A549 (cell line): ENCODE data around the gene YKT6.

Source experiments
- CEBPB ChIP-seq, 2 experiments: fragments of >200 bp in 1 of 2; sonication (Bioruptor Twin) in 1 of 2; formaldehyde crosslinking in 1 of 2; IDR thresholded peaks; 2 replicates each; pipeline ENCODE4 v1.6.1; 2012 to 2016
- EP300 ChIP-seq, 2 experiments: fragments of >200 bp; sonication (Bioruptor Twin); formaldehyde crosslinking; IDR thresholded peaks; 2 replicates in 1 of 2; 3 replicates in 1 of 2; pipeline ENCODE4 v1.6.1; 2016 to 2017
- FOSL2 ChIP-seq, 2 experiments: fragments of 450-650 bp in 1 of 2; fragments of >200 bp in 1 of 2; sonication (Bioruptor Twin) in 1 of 2; formaldehyde crosslinking; IDR thresholded peaks; 2 replicates each; pipeline versions ENCODE4 v1.5.0 to v1.6.1; 2016 to 2020; ENCODE audit warnings: mild to moderate bottlenecking in 1 of 2, moderate library complexity in 1 of 2
- JUNB ChIP-seq: fragments of >200 bp; sonication (Bioruptor Twin); formaldehyde crosslinking; IDR thresholded peaks from 2 replicates; pipeline ENCODE4 v1.6.1; 2016
- KDM1A ChIP-seq: fragments of 200-600 bp; sonication (generic); IDR thresholded peaks from 2 replicates; pipeline ENCODE4 v1.6.1; 2016; ENCODE audit warnings: low read depth, mild to moderate bottlenecking
- MAFK ChIP-seq: fragments of 450-650 bp; IDR thresholded peaks from 2 replicates; pipeline ENCODE4 v1.6.1; 2014; ENCODE audit not compliant: partially characterized antibody
- POLR2A ChIP-seq: IDR thresholded peaks from 2 replicates; pipeline ENCODE4 v1.6.1; 2012; ENCODE audit warnings: mild to moderate bottlenecking, low read length
- RAD21 ChIP-seq, 2 experiments: fragments of >200 bp in 1 of 2; sonication (Bioruptor Twin) in 1 of 2; formaldehyde crosslinking in 1 of 2; IDR thresholded peaks in 1 of 2; conservative IDR thresholded peaks in 1 of 2; 2 replicates in 1 of 2; 3 replicates in 1 of 2; pipeline ENCODE4 v1.6.1; 2012 to 2018; ENCODE audit warnings: inconsistent platforms in 1 of 2
- SMC3 ChIP-seq: fragments of >200 bp; sonication (Bioruptor Twin); formaldehyde crosslinking; IDR thresholded peaks from 3 replicates; pipeline ENCODE4 v1.6.1; 2018; ENCODE audit warnings: inconsistent platforms
- SREBF2 ChIP-seq: fragments of 450-650 bp; IDR thresholded peaks from 2 replicates; pipeline ENCODE4 v1.6.1; 2014; ENCODE audit warnings: mild to moderate bottlenecking, moderate library complexity
- ZC3H11A ChIP-seq: fragments of 450-650 bp; IDR thresholded peaks from 2 replicates; pipeline ENCODE4 v1.6.1; 2014; ENCODE audit warnings: antibody characterized with exemption, mild to moderate bottlenecking
- TF ChIP-seq, protein P1 (sequence below): fragments of >200 bp; sonication (Bioruptor Twin); formaldehyde crosslinking; IDR thresholded peaks from 3 replicates; pipeline ENCODE4 v1.5.1; 2016
- TF ChIP-seq, protein P2 (sequence below): fragments of 150-350 bp; IDR thresholded peaks from 2 replicates; pipeline ENCODE4 v1.6.1; 2014; ENCODE audit warnings: low read depth, mild to moderate bottlenecking, low read length
- TF ChIP-seq, protein P3 (sequence below): fragments of 200-600 bp; sonication (generic); IDR thresholded peaks from 2 replicates; pipeline ENCODE4 v1.6.1; 2016; ENCODE audit warnings: antibody characterized with exemption, mild to moderate bottlenecking, moderate library complexity

- TF ChIP-seq CEBPB (IDR thresholded peaks at IDR 0.05) = no peak
- TF ChIP-seq FOSL2 (IDR thresholded peaks at IDR 0.05) = no peak
- no peak for TF ChIP-seq FOSL2 (CRISPR knock-in tag; IDR thresholded peaks at IDR 0.05)
- TF ChIP-seq JUNB = no peak
- TF ChIP-seq KDM1A = no peak
- TF ChIP-seq POLR2A = no peak
- TF ChIP-seq, protein P1, sequence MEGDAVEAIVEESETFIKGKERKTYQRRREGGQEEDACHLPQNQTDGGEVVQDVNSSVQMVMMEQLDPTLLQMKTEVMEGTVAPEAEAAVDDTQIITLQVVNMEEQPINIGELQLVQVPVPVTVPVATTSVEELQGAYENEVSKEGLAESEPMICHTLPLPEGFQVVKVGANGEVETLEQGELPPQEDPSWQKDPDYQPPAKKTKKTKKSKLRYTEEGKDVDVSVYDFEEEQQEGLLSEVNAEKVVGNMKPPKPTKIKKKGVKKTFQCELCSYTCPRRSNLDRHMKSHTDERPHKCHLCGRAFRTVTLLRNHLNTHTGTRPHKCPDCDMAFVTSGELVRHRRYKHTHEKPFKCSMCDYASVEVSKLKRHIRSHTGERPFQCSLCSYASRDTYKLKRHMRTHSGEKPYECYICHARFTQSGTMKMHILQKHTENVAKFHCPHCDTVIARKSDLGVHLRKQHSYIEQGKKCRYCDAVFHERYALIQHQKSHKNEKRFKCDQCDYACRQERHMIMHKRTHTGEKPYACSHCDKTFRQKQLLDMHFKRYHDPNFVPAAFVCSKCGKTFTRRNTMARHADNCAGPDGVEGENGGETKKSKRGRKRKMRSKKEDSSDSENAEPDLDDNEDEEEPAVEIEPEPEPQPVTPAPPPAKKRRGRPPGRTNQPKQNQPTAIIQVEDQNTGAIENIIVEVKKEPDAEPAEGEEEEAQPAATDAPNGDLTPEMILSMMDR = no peak
- no peak for TF ChIP-seq SREBF2
- TF ChIP-seq RAD21 (conservative IDR thresholded peaks at IDR 0.05 in 1 of 2, IDR thresholded peaks at IDR 0.05 in 1 of 2) = no peak
- TF ChIP-seq, protein P2, sequence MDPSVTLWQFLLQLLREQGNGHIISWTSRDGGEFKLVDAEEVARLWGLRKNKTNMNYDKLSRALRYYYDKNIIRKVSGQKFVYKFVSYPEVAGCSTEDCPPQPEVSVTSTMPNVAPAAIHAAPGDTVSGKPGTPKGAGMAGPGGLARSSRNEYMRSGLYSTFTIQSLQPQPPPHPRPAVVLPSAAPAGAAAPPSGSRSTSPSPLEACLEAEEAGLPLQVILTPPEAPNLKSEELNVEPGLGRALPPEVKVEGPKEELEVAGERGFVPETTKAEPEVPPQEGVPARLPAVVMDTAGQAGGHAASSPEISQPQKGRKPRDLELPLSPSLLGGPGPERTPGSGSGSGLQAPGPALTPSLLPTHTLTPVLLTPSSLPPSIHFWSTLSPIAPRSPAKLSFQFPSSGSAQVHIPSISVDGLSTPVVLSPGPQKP = no peak
- no peak for TF ChIP-seq SMC3
- no peak for TF ChIP-seq MAFK
- TF ChIP-seq EP300 (IDR thresholded peaks at IDR 0.05) = no peak
- TF ChIP-seq, protein P3, sequence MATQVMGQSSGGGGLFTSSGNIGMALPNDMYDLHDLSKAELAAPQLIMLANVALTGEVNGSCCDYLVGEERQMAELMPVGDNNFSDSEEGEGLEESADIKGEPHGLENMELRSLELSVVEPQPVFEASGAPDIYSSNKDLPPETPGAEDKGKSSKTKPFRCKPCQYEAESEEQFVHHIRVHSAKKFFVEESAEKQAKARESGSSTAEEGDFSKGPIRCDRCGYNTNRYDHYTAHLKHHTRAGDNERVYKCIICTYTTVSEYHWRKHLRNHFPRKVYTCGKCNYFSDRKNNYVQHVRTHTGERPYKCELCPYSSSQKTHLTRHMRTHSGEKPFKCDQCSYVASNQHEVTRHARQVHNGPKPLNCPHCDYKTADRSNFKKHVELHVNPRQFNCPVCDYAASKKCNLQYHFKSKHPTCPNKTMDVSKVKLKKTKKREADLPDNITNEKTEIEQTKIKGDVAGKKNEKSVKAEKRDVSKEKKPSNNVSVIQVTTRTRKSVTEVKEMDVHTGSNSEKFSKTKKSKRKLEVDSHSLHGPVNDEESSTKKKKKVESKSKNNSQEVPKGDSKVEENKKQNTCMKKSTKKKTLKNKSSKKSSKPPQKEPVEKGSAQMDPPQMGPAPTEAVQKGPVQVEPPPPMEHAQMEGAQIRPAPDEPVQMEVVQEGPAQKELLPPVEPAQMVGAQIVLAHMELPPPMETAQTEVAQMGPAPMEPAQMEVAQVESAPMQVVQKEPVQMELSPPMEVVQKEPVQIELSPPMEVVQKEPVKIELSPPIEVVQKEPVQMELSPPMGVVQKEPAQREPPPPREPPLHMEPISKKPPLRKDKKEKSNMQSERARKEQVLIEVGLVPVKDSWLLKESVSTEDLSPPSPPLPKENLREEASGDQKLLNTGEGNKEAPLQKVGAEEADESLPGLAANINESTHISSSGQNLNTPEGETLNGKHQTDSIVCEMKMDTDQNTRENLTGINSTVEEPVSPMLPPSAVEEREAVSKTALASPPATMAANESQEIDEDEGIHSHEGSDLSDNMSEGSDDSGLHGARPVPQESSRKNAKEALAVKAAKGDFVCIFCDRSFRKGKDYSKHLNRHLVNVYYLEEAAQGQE = no peak
- TF ChIP-seq ZC3H11A = no peak
These were observed 10.5 kb upstream of the YKT6 start for GRCh38 chr7:44189993-44190872.
